Keratinocyte (primary cell): ENCODE data around the gene ZNF784. TPM values are rescaled to one million over a fixed set of nuclear protein-coding genes. Genes with fewer than 3 reads are reported as not detected.

Source experiments
- DNase-seq: peaks from one replicate; pipeline ENCODE4 v3.0.0-alpha.2; 2011; ENCODE audit warnings: low read depth, missing footprints, low spot score
- FAIRE-seq: peaks from 2 replicates; lab custom pipeline; 2011; peaks lifted over from hg19 to GRCh38; lab: Jason Lieb, UNC
- H2AFZ ChIP-seq: 2 replicates; pipeline ENCODE4 v1.6.0; 2012; ENCODE audit warnings: low read length, control low read depth, inconsistent platforms; ENCODE audit not compliant: control insufficient read depth
- H3K27ac ChIP-seq: 2 replicates; pipeline ENCODE4 v1.5.1; 2011; ENCODE audit warnings: low read length; ENCODE audit not compliant: control insufficient read depth, insufficient read depth
- H3K27me3 ChIP-seq: 3 replicates; pipeline ENCODE4 v1.6.0; 2011; ENCODE audit warnings: low read length; ENCODE audit not compliant: control insufficient read depth, insufficient read depth; ENCODE audit errors: extremely low read depth
- H3K36me3 ChIP-seq, 2 experiments: 2 replicates in 1 of 2; 3 replicates in 1 of 2; pipeline ENCODE4 v1.5.1; 2011; ENCODE audit warnings: low read length in 2 of 2, mild to moderate bottlenecking in 1 of 2; ENCODE audit not compliant: control insufficient read depth in 2 of 2, insufficient read depth in 2 of 2; ENCODE audit errors: extremely low read depth in 1 of 2
- H3K4me1 ChIP-seq: 3 replicates; pipeline ENCODE4 v1.5.1; 2011; ENCODE audit warnings: low read length; ENCODE audit not compliant: control insufficient read depth, insufficient read depth; ENCODE audit errors: extremely low read depth
- H3K4me2 ChIP-seq: 3 replicates; pipeline ENCODE4 v1.6.0; 2011; ENCODE audit warnings: low read depth, low read length; ENCODE audit not compliant: control insufficient read depth, insufficient read depth; ENCODE audit errors: extremely low read depth
- H3K4me3 ChIP-seq, 3 experiments: fragments of 200-600 bp in 1 of 3; sonication (generic) in 1 of 3; 2 replicates in 2 of 3; 3 replicates in 1 of 3; pipeline ENCODE4 v1.5.1; 2011 to 2016; ENCODE audit warnings: low read length in 3 of 3, mild to moderate bottlenecking in 3 of 3, control low read depth in 2 of 3, inconsistent platforms in 1 of 3, low read depth in 1 of 3, mixed read lengths in 1 of 3, mixed run types in 1 of 3, moderate library complexity in 1 of 3; ENCODE audit not compliant: control insufficient read depth in 2 of 3, insufficient read depth in 2 of 3; ENCODE audit errors: extremely low read depth in 1 of 3
- H3K79me2 ChIP-seq: 2 replicates; pipeline ENCODE4 v1.6.0; 2012; ENCODE audit warnings: low read length; ENCODE audit not compliant: control insufficient read depth, insufficient read depth
- H3K9ac ChIP-seq: 3 replicates; pipeline ENCODE4 v1.6.0; 2011; ENCODE audit warnings: low read length; ENCODE audit not compliant: control insufficient read depth, insufficient read depth; ENCODE audit errors: extremely low read depth
- H3K9me1 ChIP-seq: 3 replicates; pipeline ENCODE4 v1.6.0; 2011; ENCODE audit warnings: low read length; ENCODE audit not compliant: control insufficient read depth, insufficient read depth; ENCODE audit errors: extremely low read depth
- H3K9me3 ChIP-seq: 2 replicates; pipeline ENCODE4 v1.5.1; 2012; ENCODE audit warnings: low read depth, low read length; ENCODE audit not compliant: control insufficient read depth
- H4K20me1 ChIP-seq: 3 replicates; pipeline ENCODE4 v1.6.0; 2011; ENCODE audit warnings: low read length; ENCODE audit not compliant: control insufficient read depth, insufficient read depth; ENCODE audit errors: extremely low read depth
- EZH2 ChIP-seq: IDR thresholded peaks from one replicate; pipeline ENCODE4 v1.6.1; 2012; ENCODE audit warnings: inconsistent platforms, mild to moderate bottlenecking, low read length, moderate library complexity
- dilution Hi-C: fragments of 300-500 bp; cut with MboI; formaldehyde crosslinking; loops from one replicate; pipeline ENCODE4 v1.7.0; 2020; ENCODE audit warnings: low sequenced_read_pairs; ENCODE audit not compliant: extremely low pct_ligation_motif_present
- polyA plus RNA-seq, 5 experiments: library from polyadenylated mRNA; depleted of rRNA in 3 of 5; stranded (reverse) in 3 of 5; stranded (forward) in 1 of 5; unstranded in 1 of 5; fragments of >200 nt; gene quantifications; 1 replicate in 1 of 5; 2 replicates in 3 of 5; 3 replicates in 1 of 5; pipeline versions ENCODE4 v1.2.1 to v1.2.3, GENCODE V29; 2011 to 2012; ENCODE audit warnings: missing spikeins in 2 of 5, low read depth in 1 of 5, low replicate concordance in 1 of 5
- TF ChIP-seq, protein P1 (sequence below), 3 experiments: IDR thresholded peaks in 1 of 3; conservative IDR thresholded peaks in 1 of 3; optimal IDR thresholded peaks in 1 of 3; 2 replicates in 2 of 3; 3 replicates in 1 of 3; pipeline versions ENCODE3 to v1.5.1; 2011; ENCODE audit warnings: low read length in 3 of 3, mild to moderate bottlenecking in 3 of 3, moderate library complexity in 2 of 3, control low read depth in 1 of 3, inconsistent platforms in 1 of 3; ENCODE audit not compliant: insufficient read depth in 2 of 3; ENCODE audit errors: extremely low read depth in 1 of 3

ZNF784 gene
- polyA plus RNA-seq, 1 donor (not counting 4 experiments of a cell fraction or from before 2014, with no cell fraction given) = 2.1 TPM

DNA sequence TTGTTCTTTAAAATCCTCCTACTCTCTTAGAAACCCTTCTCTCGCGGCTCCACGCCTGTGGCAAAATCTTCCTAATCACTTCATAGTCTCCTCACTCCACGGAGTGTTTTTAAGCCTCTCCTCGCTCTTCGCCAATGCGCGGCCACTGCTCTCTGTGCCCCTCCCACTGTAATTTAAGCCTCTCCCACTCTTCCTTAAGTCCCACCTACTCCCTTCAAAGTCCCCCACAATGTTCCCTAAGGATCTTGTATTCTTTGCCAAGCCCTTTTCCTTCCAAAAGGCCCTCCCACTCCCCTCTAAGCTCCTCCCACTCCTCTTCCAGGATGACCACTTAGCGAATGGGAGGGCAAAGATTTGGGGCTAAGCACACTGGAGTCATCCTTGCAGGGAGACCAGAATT, 26.3 kb downstream of the ZNF784 start:
- dilution Hi-C loops = no loop called here
- Histone ChIP-seq H3K36me3 (peaks cover 5 to 9% of the 10 kb centered on the region in 2 experiments), H3K4me3 (no peak overlapping the region), H3K79me2 (no peaks in the 10 kb centered on the region), H3K27me3 (no peaks in the 10 kb centered on the region), H3K27ac (no peak overlapping the region), H3K9ac (no peak overlapping the region), H3K4me1 (peaks cover 9% of the 10 kb centered on the region), H3K4me2 (no peak overlapping the region), H3K9me3 (no peaks in the 10 kb centered on the region), H3K9me1 (no peaks in the 10 kb centered on the region), H4K20me1 (no peaks in the 10 kb centered on the region), H2AFZ (no peak overlapping the region)
- DNase-seq = no peak
- TF ChIP-seq, protein P1, sequence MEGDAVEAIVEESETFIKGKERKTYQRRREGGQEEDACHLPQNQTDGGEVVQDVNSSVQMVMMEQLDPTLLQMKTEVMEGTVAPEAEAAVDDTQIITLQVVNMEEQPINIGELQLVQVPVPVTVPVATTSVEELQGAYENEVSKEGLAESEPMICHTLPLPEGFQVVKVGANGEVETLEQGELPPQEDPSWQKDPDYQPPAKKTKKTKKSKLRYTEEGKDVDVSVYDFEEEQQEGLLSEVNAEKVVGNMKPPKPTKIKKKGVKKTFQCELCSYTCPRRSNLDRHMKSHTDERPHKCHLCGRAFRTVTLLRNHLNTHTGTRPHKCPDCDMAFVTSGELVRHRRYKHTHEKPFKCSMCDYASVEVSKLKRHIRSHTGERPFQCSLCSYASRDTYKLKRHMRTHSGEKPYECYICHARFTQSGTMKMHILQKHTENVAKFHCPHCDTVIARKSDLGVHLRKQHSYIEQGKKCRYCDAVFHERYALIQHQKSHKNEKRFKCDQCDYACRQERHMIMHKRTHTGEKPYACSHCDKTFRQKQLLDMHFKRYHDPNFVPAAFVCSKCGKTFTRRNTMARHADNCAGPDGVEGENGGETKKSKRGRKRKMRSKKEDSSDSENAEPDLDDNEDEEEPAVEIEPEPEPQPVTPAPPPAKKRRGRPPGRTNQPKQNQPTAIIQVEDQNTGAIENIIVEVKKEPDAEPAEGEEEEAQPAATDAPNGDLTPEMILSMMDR (optimal IDR thresholded peaks at IDR 0.05 in 1 of 3, IDR thresholded peaks at IDR 0.05 in 1 of 3, conservative IDR thresholded peaks at IDR 0.05 in 1 of 3; ENCODE audit: extremely low read depth in 1 of 3, insufficient read depth in 2 of 3, low read length in 3 of 3) = no peak
- TF ChIP-seq EZH2 = no peak
- FAIRE-seq = no peak

DNA sequence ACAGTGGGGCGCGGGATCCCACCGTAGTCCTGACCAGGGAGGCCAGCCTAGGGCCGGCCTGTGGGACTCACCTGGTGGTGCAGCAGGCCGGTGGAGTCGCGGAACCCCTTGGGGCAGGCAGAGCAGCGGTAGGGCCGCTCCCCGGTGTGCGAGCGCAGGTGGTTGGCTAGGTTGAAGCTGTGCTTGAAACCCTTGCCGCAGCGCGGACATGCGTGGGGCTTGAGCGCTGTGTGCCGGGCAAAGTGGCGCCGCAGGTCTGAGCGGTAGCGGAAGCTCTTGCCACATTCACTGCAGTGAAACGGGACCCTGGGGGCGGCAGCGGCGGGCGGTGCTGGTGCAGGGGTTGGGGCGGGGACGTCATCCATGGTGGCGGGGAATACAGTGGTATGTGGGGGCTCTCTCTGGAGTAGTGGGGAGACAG, 26.9 kb downstream of the ZNF784 start:
- no peak overlapping the region for H3K27ac ChIP-seq
- H3K4me3 ChIP-seq = no peak overlapping the region
- no peak for DNase-seq
- H3K9me1 ChIP-seq = no peaks in the 10 kb centered on the region
- H2AFZ ChIP-seq = no peak overlapping the region
- no peaks in the 10 kb centered on the region for H3K27me3 ChIP-seq
- peaks cover 5 to 8% of the 10 kb centered on the region in 2 experiments for H3K36me3 ChIP-seq
- no peak overlapping the region for H3K9ac ChIP-seq
- no peaks in the 10 kb centered on the region for H3K79me2 ChIP-seq
- dilution Hi-C loops = no loop called here
- no peak overlapping the region for H3K4me2 ChIP-seq
- no peaks in the 10 kb centered on the region for H3K9me3 ChIP-seq
- FAIRE-seq = no peak
- H4K20me1 ChIP-seq = no peaks in the 10 kb centered on the region
- peaks cover 9% of the 10 kb centered on the region for H3K4me1 ChIP-seq
- TF ChIP-seq, protein P1 (optimal IDR thresholded peaks at IDR 0.05 in 1 of 3, IDR thresholded peaks at IDR 0.05 in 1 of 3, conservative IDR thresholded peaks at IDR 0.05 in 1 of 3; ENCODE audit: extremely low read depth in 1 of 3, insufficient read depth in 2 of 3, low read length in 3 of 3) = no peak
- no peak for TF ChIP-seq EZH2
